Activated T-helper 1 cell treated with anti-CD3 and anti-CD28 coated beads, Interleukin-12 subunit alpha, Interleukin-12 subunit beta, Interleukin-2, Interleukin-4 antibody, amounts not matched to agents 30 ng/mL and 10 ng/mL and 1 ng/mL, durations not matched to agents 14 hours and 24 hours and 36 hours (primary cell): ENCODE data around the gene SGIP1. TPM values are rescaled to one million over a fixed set of nuclear protein-coding genes. Genes with fewer than 3 reads are reported as not detected.

Experiments
- DNase-seq: peaks from one replicate; pipeline ENCODE4 v3.0.0; 2021; ENCODE audit warnings: low spot score
- H3K27ac Mint-ChIP-seq: one replicate; pipeline ENCODE4 v1.8.0; 2021; ENCODE audit warnings: mild to moderate bottlenecking, mixed read lengths
- H3K27me3 Mint-ChIP-seq: one replicate; pipeline ENCODE4 v1.8.0; 2022; ENCODE audit warnings: mild to moderate bottlenecking, moderate library complexity, mixed read lengths; ENCODE audit not compliant: insufficient read depth
- H3K36me3 Mint-ChIP-seq: one replicate; pipeline ENCODE4 v1.8.0; 2021; ENCODE audit warnings: low read depth, mixed read lengths
- H3K4me1 Mint-ChIP-seq: one replicate; pipeline ENCODE4 v1.8.0; 2021; ENCODE audit warnings: low read depth, mixed read lengths
- H3K4me3 Mint-ChIP-seq: one replicate; pipeline ENCODE4 v1.8.0; 2021; ENCODE audit warnings: mild to moderate bottlenecking, moderate library complexity, mixed read lengths
- H3K9me3 Mint-ChIP-seq: one replicate; pipeline ENCODE4 v1.8.0; 2021; ENCODE audit warnings: mixed read lengths
- intact Hi-C: fragments of 100-400 bp; cut with micrococcal nuclease; formaldehyde crosslinking; loops from one replicate; pipeline ENCODE4 v1.15.1; 2024
- total RNA-seq: library from RNA; stranded (reverse); gene quantifications from 2 replicates; pipeline ENCODE4 v1.2.3, GENCODE V29; 2022

Gene SGIP1, protein sequence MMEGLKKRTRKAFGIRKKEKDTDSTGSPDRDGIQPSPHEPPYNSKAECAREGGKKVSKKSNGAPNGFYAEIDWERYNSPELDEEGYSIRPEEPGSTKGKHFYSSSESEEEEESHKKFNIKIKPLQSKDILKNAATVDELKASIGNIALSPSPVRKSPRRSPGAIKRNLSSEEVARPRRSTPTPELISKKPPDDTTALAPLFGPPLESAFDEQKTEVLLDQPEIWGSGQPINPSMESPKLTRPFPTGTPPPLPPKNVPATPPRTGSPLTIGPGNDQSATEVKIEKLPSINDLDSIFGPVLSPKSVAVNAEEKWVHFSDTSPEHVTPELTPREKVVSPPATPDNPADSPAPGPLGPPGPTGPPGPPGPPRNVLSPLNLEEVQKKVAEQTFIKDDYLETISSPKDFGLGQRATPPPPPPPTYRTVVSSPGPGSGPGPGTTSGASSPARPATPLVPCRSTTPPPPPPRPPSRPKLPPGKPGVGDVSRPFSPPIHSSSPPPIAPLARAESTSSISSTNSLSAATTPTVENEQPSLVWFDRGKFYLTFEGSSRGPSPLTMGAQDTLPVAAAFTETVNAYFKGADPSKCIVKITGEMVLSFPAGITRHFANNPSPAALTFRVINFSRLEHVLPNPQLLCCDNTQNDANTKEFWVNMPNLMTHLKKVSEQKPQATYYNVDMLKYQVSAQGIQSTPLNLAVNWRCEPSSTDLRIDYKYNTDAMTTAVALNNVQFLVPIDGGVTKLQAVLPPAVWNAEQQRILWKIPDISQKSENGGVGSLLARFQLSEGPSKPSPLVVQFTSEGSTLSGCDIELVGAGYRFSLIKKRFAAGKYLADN
- not detected in 2 replicates for total RNA-seq

DNA sequence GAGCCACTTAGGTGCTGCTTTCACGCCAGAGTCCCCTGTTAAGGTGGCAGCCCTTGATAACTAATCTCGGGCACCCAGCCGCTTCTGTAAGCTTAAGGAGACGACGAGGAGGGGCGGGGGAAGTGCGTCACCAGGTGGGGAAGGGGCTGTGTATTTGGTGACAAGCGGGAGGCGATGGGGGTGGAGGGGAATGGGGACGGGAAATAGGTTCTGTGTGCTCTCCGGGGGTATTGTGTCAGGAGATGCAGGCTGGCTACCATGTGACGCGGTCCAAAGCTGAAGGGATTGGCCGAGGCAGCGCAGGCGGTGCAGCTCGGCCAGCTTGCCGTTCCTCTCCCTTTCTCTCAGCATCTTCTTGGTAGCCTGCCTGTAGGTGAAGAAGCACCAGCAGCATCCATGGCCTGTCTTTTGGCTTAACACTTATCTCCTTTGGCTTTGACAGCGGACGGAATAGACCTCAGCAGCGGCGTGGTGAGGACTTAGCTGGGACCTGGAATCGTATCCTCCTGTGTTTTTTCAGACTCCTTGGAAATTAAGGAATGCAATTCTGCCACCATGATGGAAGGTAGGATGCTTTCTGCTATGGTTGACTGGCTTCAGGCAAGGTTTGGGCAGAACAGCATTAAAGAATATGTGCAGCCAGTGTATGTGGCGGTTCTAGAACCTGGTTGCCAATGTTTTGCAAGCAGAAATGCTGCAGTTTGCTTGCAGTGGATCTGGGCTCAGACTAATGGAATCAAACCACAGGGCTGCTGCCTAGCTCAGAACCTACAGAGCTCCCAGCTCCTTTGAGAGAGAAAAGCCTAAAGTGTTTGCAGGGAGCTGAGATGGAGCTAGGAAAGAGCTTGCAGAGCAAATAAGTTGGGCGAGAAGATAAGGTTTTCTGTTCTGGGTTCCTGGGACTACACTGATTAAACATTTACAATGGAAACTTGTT lies at the start of gene SGIP1:
Gene SGIP1, plus strand, starts transcription at position 350 of the 937 bp plus-strand sequence. Its CDS starts 206 bp downstream, at position 556.
- Mint-ChIP-seq H3K36me3 (no peaks in the 10 kb centered on the region), H3K4me1 (peaks cover 18% of the 10 kb centered on the region), H3K4me3 (peak within 1 kb of the TSS; percentile 72), H3K9me3 (no peaks in the 10 kb centered on the region), H3K27ac (no peak within 1 kb of the TSS), H3K27me3 (peaks cover 52% of the 10 kb centered on the region)
- no peak for DNase-seq
- intact Hi-C loops: no loop called here

DNA sequence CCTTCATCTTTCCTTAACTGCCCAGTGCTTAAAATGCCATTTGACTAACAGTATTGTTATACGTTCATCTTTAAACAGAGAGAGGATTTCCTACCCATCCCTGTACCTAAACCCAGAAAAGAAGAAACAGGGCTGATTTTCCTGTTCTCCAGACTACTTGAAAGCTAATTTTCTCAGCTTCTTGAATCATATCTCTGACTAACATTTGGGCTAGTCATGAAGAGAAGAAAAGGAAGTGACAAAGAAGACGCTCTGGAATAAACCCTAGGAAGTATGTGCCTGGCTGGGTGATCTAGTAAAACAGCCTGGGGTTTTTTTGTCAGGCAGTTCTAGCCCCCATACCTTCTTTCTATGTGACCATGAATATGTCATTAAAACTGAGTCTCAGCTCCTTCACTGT lies 44.8 kb upstream of the SGIP1 start:
- intact Hi-C loops: no loop called here
- H3K4me3 Mint-ChIP-seq: no peak overlapping the region
- DNase-seq: no peak
- no peak overlapping the region for H3K27ac Mint-ChIP-seq
- no peaks in the 10 kb centered on the region for H3K4me1 Mint-ChIP-seq
- H3K9me3 Mint-ChIP-seq: no peaks in the 10 kb centered on the region
- H3K36me3 Mint-ChIP-seq: no peaks in the 10 kb centered on the region
- H3K27me3 Mint-ChIP-seq: peaks cover 7% of the 10 kb centered on the region

DNA sequence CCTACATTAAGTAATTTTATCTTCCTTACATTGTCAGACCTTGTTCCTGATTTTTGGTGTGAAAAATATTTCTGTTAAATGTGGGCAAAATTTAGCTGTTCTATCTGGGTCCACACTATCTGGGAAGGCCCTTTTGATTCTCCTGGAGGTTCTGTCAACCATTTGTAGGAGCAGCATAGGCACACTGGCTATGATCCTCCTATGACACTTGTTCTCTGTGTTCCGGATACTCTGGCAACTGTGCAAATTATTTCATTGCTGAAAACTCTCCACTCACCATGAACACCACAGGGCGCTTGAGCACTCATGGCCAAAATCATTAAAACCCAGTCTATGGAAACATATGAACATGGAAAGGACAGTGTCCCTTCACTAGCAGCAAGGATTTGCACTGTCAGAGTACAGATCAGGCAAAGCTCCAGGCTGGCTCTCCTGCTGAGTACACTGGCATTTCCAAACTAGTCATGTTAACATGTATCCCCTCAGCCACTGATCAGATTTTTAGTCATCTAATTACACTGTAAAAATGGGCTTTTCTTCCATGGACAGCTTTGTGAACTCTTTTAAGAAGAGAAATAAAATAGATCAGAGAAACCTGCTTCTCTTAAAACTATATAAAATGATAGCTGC lies 43.9 kb upstream of the SGIP1 start:
- Mint-ChIP-seq H3K27ac (no peak overlapping the region), H3K27me3 (peaks cover 7% of the 10 kb centered on the region), H3K9me3 (no peaks in the 10 kb centered on the region), H3K36me3 (no peaks in the 10 kb centered on the region), H3K4me3 (no peak overlapping the region), H3K4me1 (no peaks in the 10 kb centered on the region)
- DNase-seq: no peak
- intact Hi-C loops: no loop called here

DNA sequence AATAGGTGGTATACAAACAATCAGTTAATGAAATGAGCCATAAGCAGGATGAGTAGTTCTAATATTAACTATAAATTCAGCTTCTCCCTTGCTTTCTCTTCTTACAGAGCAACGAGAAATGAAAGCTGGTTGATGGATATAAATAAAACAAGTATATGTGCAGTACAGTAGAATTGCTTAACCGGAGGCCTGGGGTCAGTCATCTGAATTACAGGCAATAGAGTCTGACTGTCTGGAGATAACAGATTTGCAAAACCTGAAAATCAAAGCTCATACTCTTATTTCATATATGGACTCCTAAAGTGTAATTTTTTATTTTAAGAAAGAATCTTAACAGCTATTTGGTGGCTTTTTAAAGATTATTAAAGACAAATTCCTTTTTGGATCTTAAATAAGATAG lies 43.1 kb upstream of the SGIP1 start:
- no peak for DNase-seq
- H3K4me1 Mint-ChIP-seq: no peaks in the 10 kb centered on the region
- no peaks in the 10 kb centered on the region for H3K36me3 Mint-ChIP-seq
- H3K27me3 Mint-ChIP-seq: peaks cover 7% of the 10 kb centered on the region
- no peak overlapping the region for H3K4me3 Mint-ChIP-seq
- no peaks in the 10 kb centered on the region for H3K9me3 Mint-ChIP-seq
- H3K27ac Mint-ChIP-seq: no peak overlapping the region
- intact Hi-C loops: no loop called here

DNA sequence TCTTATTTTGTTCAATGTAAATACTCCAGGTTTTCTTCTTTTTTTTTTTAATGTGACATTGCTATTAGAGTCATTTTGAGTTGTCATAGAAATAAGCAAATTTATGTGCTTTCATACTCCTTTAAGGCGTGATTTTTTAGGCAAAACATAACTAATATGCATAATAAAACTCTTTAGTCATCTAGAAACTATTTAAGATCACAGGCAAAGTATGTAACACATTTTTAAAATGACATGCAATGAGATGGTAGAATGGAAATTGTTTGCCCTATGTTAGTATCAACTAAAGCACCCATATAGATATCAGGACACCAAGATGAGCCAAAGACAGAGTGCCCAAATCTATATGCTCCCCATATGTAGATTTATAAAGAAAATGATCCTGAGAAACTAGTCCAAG lies 41.5 kb upstream of the SGIP1 start:
- intact Hi-C loops: no loop called here
- DNase-seq: no peak
- H3K4me1 Mint-ChIP-seq: no peaks in the 10 kb centered on the region
- no peaks in the 10 kb centered on the region for H3K9me3 Mint-ChIP-seq
- no peak overlapping the region for H3K27ac Mint-ChIP-seq
- H3K36me3 Mint-ChIP-seq: no peaks in the 10 kb centered on the region
- H3K27me3 Mint-ChIP-seq: peaks cover 18% of the 10 kb centered on the region
- H3K4me3 Mint-ChIP-seq: no peak overlapping the region

DNA sequence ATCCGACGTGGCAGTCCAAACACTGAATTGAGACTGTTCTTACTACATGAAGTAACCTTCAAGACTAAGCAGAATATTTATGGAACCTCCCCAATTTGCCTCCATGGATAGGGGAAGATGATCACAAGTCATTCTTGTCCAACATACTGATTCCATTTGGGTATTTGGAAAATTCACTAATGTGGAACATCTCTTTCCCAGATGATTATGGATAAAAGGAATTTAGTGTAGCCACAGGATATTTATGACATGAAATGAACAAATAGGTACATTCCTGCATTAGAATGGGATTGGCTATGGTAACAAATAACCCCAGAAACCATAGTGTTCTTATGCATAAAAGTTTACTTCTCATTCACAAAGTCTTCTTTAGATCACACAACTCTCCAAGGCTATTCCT lies 40.2 kb upstream of the SGIP1 start:
- no peak for DNase-seq
- Mint-ChIP-seq H3K36me3 (no peaks in the 10 kb centered on the region), H3K4me3 (no peak overlapping the region), H3K27me3 (peaks cover 25% of the 10 kb centered on the region), H3K27ac (no peak overlapping the region), H3K4me1 (no peaks in the 10 kb centered on the region), H3K9me3 (no peaks in the 10 kb centered on the region)
- intact Hi-C loops: no loop called here

DNA sequence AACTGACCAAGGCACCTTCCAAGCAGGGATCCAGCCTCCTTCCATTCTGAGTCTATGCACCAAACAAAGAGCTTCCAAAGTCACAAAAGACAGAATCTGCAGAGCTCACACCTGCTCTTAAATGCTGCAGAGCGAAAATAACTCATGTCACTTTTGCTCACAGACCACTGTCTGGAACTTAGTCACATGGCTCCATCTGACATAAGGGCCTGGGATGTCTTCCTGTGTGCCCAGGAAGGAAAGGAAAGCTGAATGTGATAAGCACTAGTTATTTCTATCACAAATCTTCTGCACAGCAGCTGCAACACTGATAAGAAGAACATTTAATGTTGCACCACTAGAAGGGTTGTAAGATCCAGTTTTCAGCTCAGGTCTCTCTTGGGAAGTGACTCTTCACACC lies 39.5 kb upstream of the SGIP1 start:
- Mint-ChIP-seq H3K4me1 (no peaks in the 10 kb centered on the region), H3K9me3 (no peaks in the 10 kb centered on the region), H3K27ac (no peak overlapping the region), H3K36me3 (no peaks in the 10 kb centered on the region), H3K4me3 (no peak overlapping the region), H3K27me3 (peaks cover 27% of the 10 kb centered on the region)
- DNase-seq: no peak
- intact Hi-C loops: no loop called here

DNA sequence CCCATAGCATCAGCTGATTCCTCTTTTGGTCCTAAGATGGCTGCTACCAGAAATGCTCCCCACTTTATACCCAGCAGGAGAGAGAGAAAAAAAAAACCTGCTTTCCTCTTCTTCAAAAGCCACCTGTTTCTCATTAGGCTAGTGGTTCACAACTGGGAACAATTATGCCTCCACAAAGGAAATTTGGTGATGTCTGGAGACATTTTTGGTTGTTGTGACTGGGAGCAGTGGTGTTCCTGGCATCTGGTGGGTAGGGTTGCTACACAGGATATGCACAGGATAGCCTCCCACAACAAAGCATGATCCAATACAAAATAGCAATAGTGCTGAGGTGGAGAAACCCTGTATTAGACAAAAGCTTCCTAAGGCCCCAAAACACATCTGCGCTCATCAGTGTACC lies 38.5 kb upstream of the SGIP1 start:
- no peaks in the 10 kb centered on the region for H3K4me1 Mint-ChIP-seq
- intact Hi-C loops: no loop called here
- DNase-seq: no peak
- H3K36me3 Mint-ChIP-seq: no peaks in the 10 kb centered on the region
- peaks cover 29% of the 10 kb centered on the region for H3K27me3 Mint-ChIP-seq
- H3K9me3 Mint-ChIP-seq: no peaks in the 10 kb centered on the region
- no peak overlapping the region for H3K4me3 Mint-ChIP-seq
- no peak overlapping the region for H3K27ac Mint-ChIP-seq

DNA sequence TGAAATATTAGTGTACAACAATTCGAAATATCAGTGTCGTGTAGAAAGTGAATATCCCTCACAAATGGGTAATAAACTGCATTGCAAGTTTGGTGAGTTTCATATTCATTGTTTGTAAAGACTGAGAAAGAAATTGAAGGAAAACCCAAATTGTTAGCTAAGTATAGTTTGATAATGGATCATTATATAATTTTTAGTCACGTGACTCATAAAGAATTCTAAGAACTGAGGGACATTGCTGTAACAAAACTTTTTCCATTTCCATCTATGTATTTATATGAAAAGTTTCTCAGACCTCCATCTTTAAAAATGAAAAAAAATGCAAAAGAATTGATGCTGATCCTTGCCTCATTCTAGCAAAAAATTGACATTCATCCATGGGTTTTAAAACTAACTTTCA lies 36.0 kb upstream of the SGIP1 start:
- no peak overlapping the region for H3K27ac Mint-ChIP-seq
- H3K27me3 Mint-ChIP-seq: peaks cover 33% of the 10 kb centered on the region
- H3K36me3 Mint-ChIP-seq: no peaks in the 10 kb centered on the region
- intact Hi-C loops: no loop called here
- H3K4me1 Mint-ChIP-seq: no peaks in the 10 kb centered on the region
- H3K9me3 Mint-ChIP-seq: no peaks in the 10 kb centered on the region
- H3K4me3 Mint-ChIP-seq: no peak overlapping the region
- no peak for DNase-seq

DNA sequence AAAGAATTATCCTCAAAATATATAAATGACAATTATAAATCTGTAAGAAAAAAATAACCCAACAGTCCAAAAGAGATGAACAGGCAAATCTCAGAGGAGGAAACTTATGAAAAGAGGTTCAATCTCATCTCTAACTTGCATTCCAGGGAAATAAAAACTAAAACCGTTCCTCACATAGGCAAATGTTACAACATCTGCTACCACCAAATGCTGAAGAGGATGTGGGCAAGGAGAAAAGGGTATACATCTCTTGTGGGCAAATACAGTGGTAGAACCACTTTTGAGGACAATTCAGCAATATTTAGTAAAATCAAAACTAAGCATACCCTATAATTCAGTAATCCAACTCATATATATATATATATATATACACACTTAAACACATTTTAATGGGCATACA lies 33.7 kb upstream of the SGIP1 start:
- no peaks in the 10 kb centered on the region for H3K9me3 Mint-ChIP-seq
- intact Hi-C loops: loop anchor here (5.0 kb wide), 1 partner anchor 227 kb away; no protein-coding TSS in a partner anchor
- no peak overlapping the region for H3K4me3 Mint-ChIP-seq
- no peak for DNase-seq
- H3K4me1 Mint-ChIP-seq: no peaks in the 10 kb centered on the region
- no peaks in the 10 kb centered on the region for H3K36me3 Mint-ChIP-seq
- H3K27me3 Mint-ChIP-seq: peaks cover 38% of the 10 kb centered on the region
- no peak overlapping the region for H3K27ac Mint-ChIP-seq

DNA sequence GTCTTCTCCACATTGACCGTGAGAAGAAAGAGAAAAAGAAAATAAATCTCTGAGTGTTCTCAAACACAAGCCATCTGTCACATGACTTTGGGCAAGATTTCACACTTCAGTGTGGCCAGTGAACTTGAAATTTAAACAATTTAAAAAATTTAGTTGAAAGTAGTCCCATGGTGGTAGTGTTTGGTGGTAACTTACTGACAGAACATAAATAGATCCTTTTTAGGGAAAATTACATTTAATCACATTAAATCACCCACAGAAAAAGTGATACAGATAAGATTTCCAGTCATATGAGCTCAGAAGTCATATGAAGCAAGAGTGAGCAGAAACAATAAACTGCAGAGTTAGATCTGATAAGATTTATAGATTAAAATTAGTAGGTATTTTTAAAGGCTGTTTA lies 31.9 kb upstream of the SGIP1 start:
- Mint-ChIP-seq H3K9me3 (no peaks in the 10 kb centered on the region), H3K36me3 (no peaks in the 10 kb centered on the region), H3K4me1 (no peaks in the 10 kb centered on the region), H3K27me3 (peaks cover 40% of the 10 kb centered on the region), H3K4me3 (no peak overlapping the region), H3K27ac (no peak overlapping the region)
- DNase-seq: no peak
- intact Hi-C loops: loop anchor here (5.0 kb wide), 1 partner anchor 225 kb away; no protein-coding TSS in a partner anchor

DNA sequence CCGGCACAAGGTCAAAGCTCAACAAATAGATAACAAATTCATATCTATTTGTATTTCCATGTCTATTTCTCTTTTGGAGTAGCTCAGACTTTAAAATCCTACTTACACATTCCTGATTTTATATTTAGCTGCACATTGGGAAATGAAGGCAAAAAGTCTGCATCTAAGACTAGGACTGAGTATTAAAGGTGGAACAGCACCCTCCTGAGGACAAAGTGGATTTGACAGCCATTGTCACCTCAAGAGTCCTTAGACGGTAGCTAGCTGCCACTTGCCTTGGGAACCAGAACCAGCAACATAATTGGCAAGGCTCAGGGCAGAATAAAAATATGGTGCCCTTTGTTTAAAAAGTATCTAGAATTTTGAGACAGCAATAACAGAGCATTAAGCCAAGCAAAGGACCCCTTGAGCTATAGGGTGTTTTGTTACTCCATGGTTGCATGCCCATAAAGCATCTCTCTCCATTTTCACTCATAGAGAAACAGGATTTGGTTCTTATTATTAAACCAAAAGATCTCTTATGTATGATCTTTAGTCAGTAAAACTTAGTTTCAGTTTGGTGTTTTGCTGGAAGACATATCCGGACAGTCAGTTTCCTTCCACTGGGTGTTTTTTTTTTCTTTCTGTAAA lies 30.0 kb upstream of the SGIP1 start:
- DNase-seq: no peak
- intact Hi-C loops: loop anchor here (2.0 to 5.0 kb wide), 3 partner anchors 223 to 545 kb away; no protein-coding TSS in a partner anchor
- Mint-ChIP-seq H3K4me1 (no peaks in the 10 kb centered on the region), H3K4me3 (no peak overlapping the region), H3K27me3 (peaks cover 31% of the 10 kb centered on the region), H3K27ac (no peak overlapping the region), H3K36me3 (no peaks in the 10 kb centered on the region), H3K9me3 (no peaks in the 10 kb centered on the region)
